ENCODE data around the gene STXBP2.
A peak's percentile ranks its signal among the peaks of the same experiment; 100 is the strongest.

GRCh38 chr19:7652061-7652641, 15.2 kb downstream of the STXBP2 start:
- TF ChIP-seq POLR2A (IDR thresholded peaks at IDR 0.05) (peak in 1 of 4 donors; percentile 26), POLR2AphosphoS5 (IDR thresholded peaks at IDR 0.05) (peak; percentile 43 to 66)
- TF ChIP-seq, protein P1, sequence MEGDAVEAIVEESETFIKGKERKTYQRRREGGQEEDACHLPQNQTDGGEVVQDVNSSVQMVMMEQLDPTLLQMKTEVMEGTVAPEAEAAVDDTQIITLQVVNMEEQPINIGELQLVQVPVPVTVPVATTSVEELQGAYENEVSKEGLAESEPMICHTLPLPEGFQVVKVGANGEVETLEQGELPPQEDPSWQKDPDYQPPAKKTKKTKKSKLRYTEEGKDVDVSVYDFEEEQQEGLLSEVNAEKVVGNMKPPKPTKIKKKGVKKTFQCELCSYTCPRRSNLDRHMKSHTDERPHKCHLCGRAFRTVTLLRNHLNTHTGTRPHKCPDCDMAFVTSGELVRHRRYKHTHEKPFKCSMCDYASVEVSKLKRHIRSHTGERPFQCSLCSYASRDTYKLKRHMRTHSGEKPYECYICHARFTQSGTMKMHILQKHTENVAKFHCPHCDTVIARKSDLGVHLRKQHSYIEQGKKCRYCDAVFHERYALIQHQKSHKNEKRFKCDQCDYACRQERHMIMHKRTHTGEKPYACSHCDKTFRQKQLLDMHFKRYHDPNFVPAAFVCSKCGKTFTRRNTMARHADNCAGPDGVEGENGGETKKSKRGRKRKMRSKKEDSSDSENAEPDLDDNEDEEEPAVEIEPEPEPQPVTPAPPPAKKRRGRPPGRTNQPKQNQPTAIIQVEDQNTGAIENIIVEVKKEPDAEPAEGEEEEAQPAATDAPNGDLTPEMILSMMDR (IDR thresholded peaks at IDR 0.05) = peak; percentile 94 to 99 (median 96)

Data from upper lobe of left lung (tissue), 4 donors.